HG03565 (cell line): ENCODE results near the gene AZU1.

Experiments used
- ATAC-seq: cut with Tn5 transposase; IDR thresholded peaks from one replicate; pipeline ENCODE4 v1.9.1; 2021; ENCODE audit warnings: mild to moderate bottlenecking, moderate library complexity; ENCODE audit not compliant: unreplicated experiment

The AZU1 gene

DNA sequence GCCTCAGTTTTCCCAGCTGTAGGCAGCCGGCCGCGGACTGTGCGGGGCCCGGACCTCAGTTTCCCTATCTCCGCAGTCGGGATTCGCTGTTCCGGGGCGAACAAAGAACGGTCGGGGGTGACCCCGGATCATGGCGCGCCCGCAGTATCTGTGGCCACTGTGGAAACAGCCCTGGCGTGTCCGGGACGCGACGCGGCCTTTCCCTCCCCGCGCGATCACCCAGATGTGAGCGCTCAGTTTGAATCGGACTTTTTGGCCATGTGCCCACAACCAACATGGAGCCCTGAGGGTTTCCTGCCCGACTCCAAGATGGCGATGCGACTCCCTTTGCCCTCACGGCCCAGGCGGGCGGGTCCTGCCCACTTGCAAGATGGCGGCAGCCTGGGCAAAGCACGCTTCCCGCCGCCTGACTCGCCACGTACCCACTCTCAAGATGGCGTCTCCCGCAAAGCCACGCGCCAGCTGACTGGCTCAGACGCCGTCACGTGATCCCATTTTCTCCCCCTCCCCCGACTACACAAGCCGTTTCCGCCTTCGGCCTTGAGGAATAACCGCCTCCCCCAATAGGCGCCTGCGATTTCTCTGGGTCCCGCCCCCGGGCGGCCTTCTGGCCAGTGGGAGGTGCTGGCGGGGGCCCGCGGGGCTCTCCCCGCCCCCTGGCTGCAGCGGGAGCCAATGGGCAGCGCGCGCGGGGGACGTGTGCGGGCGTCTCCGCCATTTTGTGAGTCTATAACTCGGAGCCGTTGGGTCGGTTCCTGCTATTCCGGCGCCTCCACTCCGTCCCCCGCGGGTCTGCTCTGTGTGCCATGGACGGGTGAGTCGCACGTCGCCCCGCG, 30.7 kb upstream of the AZU1 start, which contains the start of gene PTBP1:
Gene PTBP1 (plus strand): TSS at position 761 of the 836 bp plus-strand sequence. CDS start 46 bp downstream, at position 807.
- ATAC-seq: peak; percentile 73

DNA sequence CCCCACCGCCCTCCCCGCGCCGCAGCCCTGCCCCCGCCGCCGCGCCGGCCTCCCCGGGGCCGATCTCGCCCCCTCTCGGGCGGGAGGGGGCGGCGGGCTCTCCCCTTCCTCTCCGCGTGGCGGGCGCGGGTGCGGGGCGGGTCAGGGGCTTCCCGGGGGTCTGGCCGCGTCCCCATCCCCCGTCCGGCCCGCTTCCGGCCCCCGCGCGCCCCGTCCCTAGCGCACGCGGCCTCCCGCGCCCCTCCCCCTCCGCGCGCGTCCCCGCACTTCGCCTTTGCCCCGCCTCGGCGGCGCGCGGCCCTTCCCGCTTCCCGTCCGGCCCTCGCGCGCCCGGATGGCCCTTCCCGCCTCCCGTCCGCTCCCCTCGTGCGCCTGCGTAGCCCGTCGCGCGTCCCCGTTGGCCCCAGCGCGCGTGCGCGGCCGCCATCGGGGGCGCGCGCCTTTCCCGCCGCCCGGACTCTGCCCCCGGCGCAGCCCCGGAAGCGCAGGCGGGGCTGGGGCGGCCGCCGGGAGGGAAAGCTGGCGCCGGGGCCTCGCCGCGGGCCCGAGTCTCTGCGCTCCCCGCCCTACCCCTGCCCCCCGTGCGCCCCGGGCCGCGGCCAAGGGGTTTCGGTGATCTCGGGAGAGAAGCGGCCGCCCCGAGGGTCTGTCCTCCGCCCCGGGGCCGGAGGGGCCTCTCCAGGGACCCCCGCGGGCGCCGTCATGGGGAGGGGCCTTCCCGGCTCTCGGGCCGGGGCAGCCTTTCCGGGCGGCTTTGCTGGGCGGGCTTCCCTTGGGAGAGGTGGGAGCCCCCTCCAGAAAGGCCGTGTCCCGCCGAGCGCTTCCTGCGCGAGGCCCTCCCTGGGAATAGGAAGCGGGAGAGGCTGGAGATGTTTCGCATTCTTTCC, 29.9 kb upstream of the AZU1 start:
- ATAC-seq: peak; percentile 29

DNA sequence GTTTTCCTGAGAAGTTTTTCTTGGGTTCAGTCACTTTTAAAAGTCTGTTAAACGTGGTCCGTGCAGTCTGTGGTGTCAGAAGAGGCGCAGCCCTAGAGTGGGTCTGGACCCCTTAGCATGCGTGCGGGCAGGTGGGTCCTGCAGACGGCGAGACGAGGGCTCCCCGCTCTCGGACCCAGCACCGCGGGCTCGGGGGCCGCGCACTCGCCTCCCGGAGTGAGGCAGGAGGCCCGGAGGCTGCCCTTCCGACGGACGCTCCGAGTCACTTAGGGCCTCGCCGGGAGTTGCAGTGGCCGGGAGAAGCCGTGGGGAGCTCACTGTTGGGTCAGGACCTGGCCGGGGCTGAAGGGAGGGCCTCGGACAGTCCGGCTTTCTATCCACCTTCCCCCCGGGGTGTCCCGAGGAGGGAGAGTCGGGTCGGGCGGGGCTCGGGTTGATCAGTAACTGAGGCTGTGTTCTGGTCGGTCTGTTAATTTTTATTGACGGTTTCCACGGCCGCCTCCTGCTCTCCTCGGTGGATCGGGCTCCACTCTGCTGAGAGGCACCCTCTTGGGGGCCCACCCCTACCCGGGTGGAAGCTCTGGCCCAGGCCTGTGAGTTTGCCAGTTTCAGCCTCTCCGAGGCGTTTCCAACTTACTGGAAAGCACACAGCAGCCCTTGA, 29.1 kb upstream of the AZU1 start:
- no peak for ATAC-seq

DNA sequence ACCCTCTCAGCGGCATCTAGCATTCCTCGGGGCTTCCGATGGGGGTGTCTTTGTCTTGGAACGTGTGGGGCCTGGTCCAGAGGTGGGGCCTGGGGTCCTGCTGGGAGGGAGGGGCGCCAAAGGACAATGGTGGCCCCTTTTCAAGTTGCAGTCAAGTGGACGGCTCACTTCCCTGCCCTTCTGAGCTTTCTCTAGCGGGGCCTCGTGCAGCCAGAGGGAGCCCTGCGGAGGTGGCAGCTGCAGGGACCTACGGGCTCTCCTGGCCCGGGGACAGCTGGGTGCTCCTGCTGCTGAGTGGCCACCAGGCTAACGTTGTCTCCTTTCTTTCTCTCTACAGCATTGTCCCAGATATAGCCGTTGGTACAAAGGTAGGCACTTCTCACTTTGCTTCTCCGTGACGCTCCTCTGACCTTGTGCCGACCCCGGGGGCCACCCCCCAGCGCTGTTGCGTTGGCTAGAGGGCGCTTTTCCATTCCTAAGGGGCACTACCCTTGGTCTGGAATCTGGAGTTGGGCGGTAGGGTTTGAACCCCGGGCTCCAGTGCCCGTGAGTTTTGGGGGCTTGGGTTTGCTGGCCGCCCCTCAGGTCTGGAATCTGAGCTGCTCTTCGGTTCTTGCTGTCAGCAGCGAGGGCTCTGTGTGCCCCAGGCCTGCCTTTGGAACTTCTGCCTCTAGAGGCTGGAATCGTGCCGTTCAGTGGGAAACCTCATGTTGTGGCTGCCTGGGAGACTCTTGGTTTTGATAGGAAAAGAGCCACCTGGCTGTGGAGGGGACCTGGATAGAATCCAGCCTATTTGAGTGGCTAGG, 28.4 kb upstream of the AZU1 start:
- ATAC-seq: no peak

DNA sequence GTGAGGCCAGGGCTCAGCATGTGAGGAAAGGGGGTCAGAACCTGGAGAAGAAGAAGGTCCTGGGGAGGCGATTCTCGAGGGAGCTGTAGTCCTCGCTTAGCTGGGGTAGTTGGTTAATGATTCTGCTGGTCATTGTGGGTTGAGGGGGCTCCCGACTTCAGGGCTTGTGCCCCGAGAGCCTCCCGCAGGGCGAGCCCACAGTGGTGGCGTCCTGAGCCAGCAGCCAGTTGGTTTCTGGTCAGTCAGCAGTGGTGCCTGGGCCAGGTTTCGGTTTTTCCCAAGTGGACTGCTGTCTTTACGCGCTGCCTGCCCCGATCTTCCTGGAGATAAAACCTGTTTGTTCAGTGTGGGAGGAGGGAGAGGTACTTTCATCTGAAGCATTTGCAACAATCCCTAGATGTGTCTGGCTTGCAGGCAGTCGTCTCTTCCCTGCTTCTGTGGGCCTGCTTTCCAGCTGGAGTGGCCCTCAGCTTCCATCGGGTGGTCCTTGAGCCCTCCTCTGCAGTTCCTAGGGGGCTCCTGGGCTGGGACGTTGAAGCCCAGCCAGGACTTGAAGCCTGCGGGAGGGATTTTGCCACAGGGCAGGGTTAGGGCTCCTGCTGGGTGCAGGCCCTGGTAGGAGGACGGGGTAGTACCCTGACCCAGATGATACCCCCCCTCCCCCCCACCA, 27.1 kb upstream of the AZU1 start:
- ATAC-seq: no peak

DNA sequence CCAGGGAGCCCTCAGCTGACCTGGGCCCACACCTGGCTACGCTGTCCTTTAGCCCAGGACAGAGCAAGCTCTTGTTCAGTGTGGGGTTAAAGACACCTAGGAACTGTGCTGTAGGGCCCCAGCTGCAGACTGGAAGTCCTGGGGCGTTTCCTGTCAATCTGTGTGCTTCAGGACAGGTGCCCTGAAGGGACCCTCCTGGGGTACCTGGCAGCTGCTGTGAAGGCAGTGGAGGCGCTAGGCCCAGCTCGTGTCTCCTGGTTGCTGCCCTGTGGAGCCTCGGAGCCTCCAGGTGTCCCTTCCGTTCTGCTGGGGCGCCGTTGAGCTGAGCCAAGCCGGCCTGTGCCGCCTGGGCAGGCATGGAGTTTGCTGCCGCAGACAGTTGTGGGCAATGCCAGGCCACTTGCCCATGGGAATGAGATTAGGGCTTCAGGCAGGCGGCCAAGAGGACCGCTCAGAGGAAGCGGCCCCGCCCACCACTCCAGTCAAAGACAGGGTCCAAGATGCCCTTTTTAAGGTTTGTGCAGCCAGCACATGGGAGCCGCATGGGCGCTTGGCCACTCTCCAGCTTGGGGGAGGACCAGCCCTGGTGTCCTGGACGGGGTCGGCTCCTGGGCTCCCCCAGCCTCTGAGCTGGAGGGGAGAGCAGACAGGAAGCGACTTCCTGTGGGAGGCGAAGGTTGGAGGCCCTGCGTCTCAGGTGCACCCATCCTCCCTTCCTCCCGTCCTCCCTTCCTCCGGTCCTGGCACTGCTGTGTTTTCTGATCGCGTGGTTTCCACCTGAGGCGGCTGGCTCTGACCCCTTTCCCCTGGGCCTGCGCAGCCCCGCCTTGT, 26.4 kb upstream of the AZU1 start:
- no peak for ATAC-seq

DNA sequence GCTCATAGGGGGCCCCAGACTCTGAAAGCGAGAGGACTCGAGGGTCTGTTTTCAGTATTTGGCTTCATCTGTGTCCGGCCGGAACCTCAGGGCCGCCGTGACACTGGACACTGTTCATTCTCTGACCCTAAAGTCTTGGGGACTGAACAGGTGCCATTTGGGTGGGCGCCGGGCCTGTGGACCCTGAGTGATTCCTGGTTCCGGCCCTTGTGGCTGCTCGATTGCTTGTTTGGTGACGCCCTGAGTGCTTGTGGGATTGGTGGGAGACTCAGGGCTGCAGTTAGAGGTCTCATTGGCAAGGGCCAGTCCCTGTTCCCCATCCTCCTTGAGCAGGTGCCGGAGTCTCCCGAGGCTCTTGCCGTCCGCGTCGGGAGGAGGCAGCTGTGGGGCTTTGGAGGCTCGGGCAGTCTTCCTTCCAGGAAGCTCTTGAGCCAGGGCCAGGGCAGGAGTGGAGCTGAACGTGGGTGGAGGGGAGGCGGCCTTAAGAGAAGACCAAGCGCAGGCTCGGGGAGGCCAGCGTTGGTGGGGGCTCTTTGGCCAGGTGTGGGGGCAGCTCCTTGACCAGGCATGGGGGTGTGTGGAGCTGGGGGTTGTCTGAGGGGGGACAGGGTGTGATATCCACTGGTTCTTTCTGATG, 25.7 kb upstream of the AZU1 start:
- no peak for ATAC-seq

DNA sequence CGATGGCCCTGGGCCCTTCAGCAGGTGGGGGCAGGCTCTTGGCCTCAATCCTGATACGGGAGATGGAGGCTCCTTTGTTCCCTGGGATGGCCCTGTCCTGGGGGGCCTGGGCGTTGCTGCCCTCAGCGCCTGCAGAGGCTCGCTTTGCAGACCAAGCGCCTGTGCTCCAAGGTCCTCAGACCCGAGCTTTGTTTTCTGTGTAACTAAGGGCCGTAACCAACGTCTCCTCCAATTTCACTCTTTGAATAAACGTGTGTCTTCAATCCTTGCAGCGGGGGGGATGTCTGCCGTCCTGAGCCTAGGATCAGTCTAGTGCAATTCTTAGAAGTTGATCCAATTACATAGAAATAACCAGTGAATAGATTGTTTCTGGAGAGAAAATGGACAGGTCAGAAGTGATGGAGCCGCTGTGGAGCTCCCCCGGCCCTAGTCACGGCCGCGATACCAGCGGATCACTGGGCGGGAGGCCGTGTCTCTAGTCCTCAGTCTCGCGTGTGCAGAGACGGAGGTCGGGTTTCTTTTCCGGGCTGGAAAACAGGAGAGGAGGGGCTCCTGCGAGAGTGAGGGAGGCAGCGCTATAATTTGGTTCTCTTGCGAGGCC, 25.0 kb upstream of the AZU1 start:
- ATAC-seq: no peak

DNA sequence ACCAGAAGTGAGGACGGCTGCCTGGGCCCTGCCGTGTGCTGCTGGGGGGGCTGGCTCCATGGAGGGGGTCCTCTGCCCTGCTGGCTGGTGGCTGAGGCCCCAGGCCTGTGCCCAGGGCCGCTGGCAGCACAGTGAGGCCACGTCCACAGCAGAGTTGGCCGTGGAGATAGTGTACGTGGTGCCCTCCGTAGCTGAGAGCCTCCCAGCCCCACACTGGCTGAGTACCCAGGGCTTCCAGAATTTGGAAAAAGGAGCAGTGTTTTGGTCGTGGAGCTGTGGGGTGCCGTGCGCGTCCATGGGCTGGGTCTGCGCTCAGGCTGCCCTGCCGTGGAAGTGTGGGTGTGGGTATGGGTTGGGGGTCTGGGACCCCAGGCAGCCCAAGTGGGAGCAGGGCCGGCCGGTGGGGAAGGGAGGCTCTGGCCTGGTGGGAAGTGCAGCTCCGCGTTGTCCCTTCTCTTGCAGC, 24.5 kb upstream of the AZU1 start:
- no peak for ATAC-seq

DNA sequence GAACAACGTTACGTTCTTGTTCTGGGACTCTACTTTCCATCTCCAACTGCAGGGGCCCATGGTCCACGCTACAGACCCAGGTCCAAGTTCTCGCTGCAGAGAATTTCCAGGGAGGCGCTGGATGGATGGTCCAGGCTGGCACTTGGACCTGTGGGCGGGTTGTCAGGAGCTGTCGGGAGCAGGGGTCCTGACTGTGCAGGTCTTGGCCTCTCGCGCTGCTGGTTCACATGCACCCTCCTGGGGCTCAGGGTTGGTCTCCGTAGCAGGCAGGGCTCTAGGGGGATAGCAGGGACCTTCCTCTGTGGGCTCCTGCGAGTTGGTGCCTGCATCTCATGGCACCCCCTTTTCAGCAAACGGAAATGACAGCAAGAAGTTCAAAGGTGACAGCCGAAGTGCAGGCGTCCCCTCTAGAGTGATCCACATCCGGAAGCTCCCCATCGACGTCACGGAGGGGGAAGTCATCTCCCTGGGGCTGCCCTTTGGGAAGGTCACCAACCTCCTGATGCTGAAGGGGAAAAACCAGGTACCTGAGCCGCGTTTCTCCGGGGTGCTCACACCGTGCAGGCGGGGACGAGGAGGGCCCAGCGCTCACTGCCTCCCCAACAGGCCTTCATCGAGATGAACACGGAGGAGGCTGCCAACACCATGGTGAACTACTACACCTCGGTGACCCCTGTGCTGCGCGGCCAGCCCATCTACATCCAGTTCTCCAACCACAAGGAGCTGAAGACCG, 23.8 kb upstream of the AZU1 start:
- no peak for ATAC-seq

DNA sequence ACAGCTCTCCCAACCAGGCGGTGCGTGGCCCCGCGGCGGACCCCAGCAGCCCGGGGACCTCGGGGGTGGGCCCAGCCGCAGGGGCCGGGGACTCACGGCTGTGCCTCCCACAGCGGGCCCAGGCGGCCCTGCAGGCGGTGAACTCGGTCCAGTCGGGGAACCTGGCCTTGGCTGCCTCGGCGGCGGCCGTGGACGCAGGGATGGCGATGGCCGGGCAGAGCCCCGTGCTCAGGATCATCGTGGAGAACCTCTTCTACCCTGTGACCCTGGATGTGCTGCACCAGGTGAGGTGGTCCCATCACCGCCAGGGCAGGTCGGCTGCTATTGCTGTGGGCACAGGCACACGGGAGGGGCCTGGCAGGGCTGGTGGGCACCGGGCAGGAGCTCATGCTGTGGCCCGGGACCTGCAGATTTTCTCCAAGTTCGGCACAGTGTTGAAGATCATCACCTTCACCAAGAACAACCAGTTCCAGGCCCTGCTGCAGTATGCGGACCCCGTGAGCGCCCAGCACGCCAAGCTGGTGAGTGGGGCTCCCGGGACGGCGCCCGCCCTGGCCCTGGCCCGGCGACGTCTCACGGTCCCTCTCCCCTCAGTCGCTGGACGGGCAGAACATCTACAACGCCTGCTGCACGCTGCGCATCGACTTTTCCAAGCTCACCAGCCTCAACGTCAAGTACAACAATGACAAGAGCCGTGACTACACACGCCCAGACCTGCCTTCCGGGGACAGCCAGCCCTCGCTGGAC, 23.0 kb upstream of the AZU1 start:
- no peak for ATAC-seq

DNA sequence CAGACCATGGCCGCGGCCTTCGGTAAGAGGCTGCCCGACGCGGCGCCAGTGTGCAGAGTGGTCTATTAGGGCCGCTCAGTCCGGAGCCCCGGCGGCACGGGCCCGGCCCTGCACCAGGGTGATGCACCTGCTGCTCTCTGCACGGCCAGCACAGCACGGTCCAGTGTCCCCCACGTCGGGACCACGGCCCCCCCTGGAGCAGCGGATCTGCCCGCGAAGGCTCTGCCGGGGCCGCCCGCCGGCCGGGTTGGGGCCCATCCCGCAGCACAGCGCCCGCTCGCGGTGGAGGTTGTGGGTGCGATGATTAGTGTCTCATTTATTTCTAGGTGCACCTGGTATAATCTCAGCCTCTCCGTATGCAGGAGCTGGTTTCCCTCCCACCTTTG, 22.5 kb upstream of the AZU1 start:
- no peak for ATAC-seq

DNA sequence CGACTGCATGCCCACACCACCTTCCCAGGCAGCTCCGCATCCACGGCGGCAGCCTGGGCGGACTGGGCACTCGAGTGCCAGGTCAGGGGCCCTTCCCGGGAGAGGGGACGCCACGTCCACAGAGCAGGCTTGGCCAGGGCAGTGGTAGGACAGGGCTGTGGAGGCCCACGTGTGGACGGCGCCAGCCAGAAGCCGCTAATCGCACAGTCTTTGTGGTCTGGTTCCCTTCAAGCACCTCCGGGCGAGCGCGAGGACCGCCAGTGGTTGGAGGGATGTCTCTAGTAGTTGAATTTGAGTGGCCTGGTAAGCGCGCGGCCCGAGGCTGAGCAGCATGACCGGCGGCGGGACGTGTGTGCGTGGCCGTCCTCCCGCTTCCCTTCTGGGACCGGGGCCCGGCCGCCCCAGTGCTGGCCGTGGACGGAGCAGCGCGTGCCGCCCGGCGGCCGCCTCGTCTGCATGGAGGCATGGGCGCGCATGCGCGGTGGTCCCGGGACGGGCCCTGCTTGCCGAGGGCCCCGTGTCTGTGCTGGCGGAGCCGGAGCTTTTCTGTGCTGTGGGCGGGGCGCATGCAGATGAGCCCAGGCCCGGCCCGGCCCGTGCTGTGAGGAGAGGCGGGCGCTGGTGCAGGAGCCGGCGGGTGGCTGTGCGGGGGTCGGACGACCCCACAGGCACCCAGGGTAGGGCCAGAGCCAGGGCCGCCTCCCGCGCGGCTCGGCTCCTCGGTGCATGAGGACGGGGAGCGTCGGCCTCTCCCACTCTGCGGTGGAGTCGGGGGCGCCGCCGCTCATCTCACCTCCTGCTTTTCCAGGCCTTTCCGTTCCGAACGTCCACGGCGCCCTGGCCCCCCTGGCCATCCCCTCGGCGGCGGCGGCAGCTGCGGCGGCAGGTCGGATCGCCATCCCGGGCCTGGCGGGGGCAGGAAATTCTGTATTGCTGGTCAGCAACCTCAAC, 21.8 kb upstream of the AZU1 start:
- no peak for ATAC-seq

DNA sequence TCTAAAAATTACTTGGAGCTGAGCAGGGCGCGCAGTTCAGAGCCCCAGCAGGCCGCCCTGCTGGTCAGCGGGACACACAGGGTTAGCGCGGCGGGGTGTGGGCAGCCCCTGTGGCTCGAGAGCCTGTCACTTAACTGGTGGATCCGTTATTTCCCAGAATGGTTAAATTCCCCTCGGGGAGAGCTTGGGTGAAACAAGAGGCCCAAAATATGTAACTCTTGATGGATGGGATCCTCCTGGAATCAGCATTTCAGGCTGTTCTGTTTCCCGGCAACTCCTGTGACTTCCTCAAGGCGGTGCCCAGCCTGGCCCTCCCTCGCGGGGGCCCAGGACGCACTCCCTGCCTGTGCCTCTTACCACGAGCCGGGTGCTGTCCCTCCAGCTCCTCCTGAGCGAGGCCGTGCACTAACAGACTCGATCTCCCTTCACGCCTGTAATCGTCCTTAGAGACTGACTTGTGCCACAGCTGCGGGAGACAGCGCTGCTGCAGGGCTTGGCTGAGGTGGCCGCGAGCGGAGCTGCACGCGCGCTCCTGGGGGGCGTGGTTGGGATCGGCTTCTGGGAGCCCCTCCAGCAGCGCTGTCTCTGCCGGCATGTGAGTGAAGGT, 20.7 kb upstream of the AZU1 start:
- no peak for ATAC-seq
